Measurements from ENCODE around the gene WNT6. TPM values are rescaled to one million over a fixed set of nuclear protein-coding genes. Genes with fewer than 3 reads are reported as not detected.

WNT6 gene
- total RNA-seq, 1 experiment from 2014 or later = not detected

- ChIA-PET POLR2A (interaction anchor here (0.5 to 9.7 kb wide), 5 partner anchors 16 to 680 kb away, joined by 3 to 237 read pairs (median 4); partner anchors contain the start of genes WNT10A and ZFAND2B), CTCF (interaction anchor here (0.5 to 23.6 kb wide), 12 partner anchors 11 to 625 kb away, joined by 3 to 839 read pairs (median 10); partner anchors contain the start of genes TUBA4B and WNT10A)
- Mint-ChIP-seq H3K9me3 (ENCODE audit: unreplicated experiment) (no peaks in the 10 kb centered on the region), H3K36me3 (ENCODE audit: insufficient read depth, unreplicated experiment) (no peaks in the 10 kb centered on the region), H3K27me3 (ENCODE audit: insufficient read depth, unreplicated experiment) (peaks cover 15% of the 10 kb centered on the region), H3K4me1 (ENCODE audit: insufficient read depth, unreplicated experiment) (peaks cover 43% of the 10 kb centered on the region), H3K27ac (ENCODE audit: low read depth, unreplicated experiment) (peak overlapping the region; percentile 44), H3K4me3 (ENCODE audit: unreplicated experiment) (peak overlapping the region; percentile 67)
- DNase-seq (ENCODE audit: unreplicated experiment) = peak; percentile 39
- BruUV-seq (replicated peaks) = no TSS peak
- intact Hi-C loops (cut with micrococcal nuclease) = no loop called here
- TF ChIP-seq CTCF (IDR thresholded peaks at IDR 0.05; ENCODE audit: unreplicated experiment) = no peak
Measured at GRCh38 chr2:218896501-218897393, 37.1 kb downstream of the WNT6 start.

GRCh38 chr2:218897394-218898108 is 37.9 kb downstream of the WNT6 start:
- no peaks in the 10 kb centered on the region for H3K36me3 Mint-ChIP-seq (ENCODE audit: insufficient read depth, unreplicated experiment)
- ChIA-PET POLR2A (interaction anchor here (0.6 to 9.7 kb wide), 6 partner anchors 17 to 309 kb away, joined by 3 to 237 read pairs (median 4); partner anchors contain the start of genes WNT10A and ZFAND2B), CTCF (interaction anchor here (0.5 to 23.6 kb wide), 29 partner anchors 8 to 626 kb away, joined by 3 to 839 read pairs (median 4); partner anchors contain the start of genes TUBA4B, WNT10A and WNT6)
- peaks cover 43% of the 10 kb centered on the region for H3K4me1 Mint-ChIP-seq (ENCODE audit: insufficient read depth, unreplicated experiment)
- no TSS peak for BruUV-seq (replicated peaks)
- no peak for TF ChIP-seq CTCF (IDR thresholded peaks at IDR 0.05; ENCODE audit: unreplicated experiment)
- peaks cover 23% of the 10 kb centered on the region for H3K27me3 Mint-ChIP-seq (ENCODE audit: insufficient read depth, unreplicated experiment)
- H3K4me3 Mint-ChIP-seq (ENCODE audit: unreplicated experiment) = no peak overlapping the region
- peak; percentile 18 for DNase-seq (ENCODE audit: unreplicated experiment)
- intact Hi-C loops (cut with micrococcal nuclease) = loop anchor here (1.0 kb wide), 2 partner anchors 21 to 44 kb away; no protein-coding TSS in a partner anchor
- no peaks in the 10 kb centered on the region for H3K9me3 Mint-ChIP-seq (ENCODE audit: unreplicated experiment)
- H3K27ac Mint-ChIP-seq (ENCODE audit: low read depth, unreplicated experiment) = no peak overlapping the region

- Mint-ChIP-seq H3K36me3 (ENCODE audit: insufficient read depth, unreplicated experiment) (no peaks in the 10 kb centered on the region), H3K27ac (ENCODE audit: low read depth, unreplicated experiment) (no peak overlapping the region), H3K9me3 (ENCODE audit: unreplicated experiment) (no peaks in the 10 kb centered on the region), H3K4me1 (ENCODE audit: insufficient read depth, unreplicated experiment) (peaks cover 43% of the 10 kb centered on the region), H3K27me3 (ENCODE audit: insufficient read depth, unreplicated experiment) (peaks cover 23% of the 10 kb centered on the region), H3K4me3 (ENCODE audit: unreplicated experiment) (no peak overlapping the region)
- BruUV-seq (replicated peaks) = no TSS peak
- intact Hi-C loops (cut with micrococcal nuclease) = loop anchor here (1.0 kb wide), 2 partner anchors 22 to 45 kb away; no protein-coding TSS in a partner anchor
- CTCF ChIA-PET = interaction anchor here (0.6 to 23.6 kb wide), 32 partner anchors 9 to 489 kb away, joined by 3 to 839 read pairs (median 4); partner anchors contain the start of genes WNT10A and WNT6
- peak; percentile 53 for DNase-seq (ENCODE audit: unreplicated experiment)
- POLR2A ChIA-PET = interaction anchor here (0.6 to 9.7 kb wide), 4 partner anchors 17 to 46 kb away, joined by 3 to 237 read pairs (median 4); partner anchors contain the start of gene WNT10A
- TF ChIP-seq CTCF (IDR thresholded peaks at IDR 0.05; ENCODE audit: unreplicated experiment) = peak; percentile 97
Measured at GRCh38 chr2:218898109-218898878, 38.7 kb downstream of the WNT6 start.
